ENCODE results near the gene BUD31. TPM values are rescaled to one million over a fixed set of nuclear protein-coding genes. Genes with fewer than 3 reads are reported as not detected.
A peak's percentile ranks its signal among the peaks of the same experiment; 100 is the strongest.

BUD31 gene
- total RNA-seq, 1 donor = 124 TPM

DNA sequence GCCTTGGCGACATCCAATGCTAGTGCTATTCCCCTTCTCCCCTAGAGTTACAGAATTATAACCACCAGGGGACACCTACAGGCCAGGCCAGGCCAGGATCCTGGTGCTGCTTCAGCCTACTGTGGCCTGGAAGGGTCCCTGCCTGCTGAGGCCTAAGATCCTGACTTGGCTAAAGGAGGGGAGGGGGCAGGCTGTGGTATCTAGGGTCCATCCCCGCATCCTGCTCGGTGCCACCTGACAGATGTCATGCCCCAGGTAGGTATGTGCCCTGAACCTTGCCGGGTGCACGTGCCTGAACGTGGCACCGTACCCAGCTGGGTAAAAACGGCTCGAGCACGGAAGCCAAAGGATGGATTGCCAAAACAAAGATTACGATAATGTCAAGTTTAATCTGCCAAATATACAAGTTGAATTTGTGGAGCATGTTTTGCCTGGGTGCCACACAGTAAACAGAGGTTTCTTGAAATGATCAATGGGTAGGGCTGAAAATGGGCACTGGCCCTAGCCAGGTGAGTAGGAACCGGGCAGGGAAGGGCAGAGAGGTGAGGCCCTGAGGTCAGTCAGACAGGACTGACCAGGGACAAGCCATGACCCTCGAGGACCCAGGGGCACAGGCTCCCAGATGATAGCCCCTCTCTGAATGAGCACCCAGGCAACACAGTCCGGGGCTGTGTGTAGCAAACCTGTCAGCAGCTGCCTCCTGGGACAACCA, 13.0 kb upstream of the BUD31 start:
- no peak overlapping the region for H3K4me2 ChIP-seq (ENCODE audit: insufficient read depth, low read length)
- H3K4me3 ChIP-seq (ENCODE audit: insufficient read depth, low read length) = no peak overlapping the region
- H2AFZ ChIP-seq (ENCODE audit: low read length) = no peak overlapping the region
- H3K36me3 ChIP-seq (ENCODE audit: insufficient read depth, low read length) = peaks cover 81% of the 10 kb centered on the region
- no peak overlapping the region for H3K27ac ChIP-seq (ENCODE audit: low read depth, low read length)
- H4K20me1 ChIP-seq (ENCODE audit: insufficient read depth, low read length) = peaks cover 24% of the 10 kb centered on the region
- no peaks in the 10 kb centered on the region for H3K4me1 ChIP-seq (ENCODE audit: insufficient read depth, low read length)
- peaks cover 31% of the 10 kb centered on the region for H3K79me2 ChIP-seq (ENCODE audit: insufficient read depth, low read length)
- H3K27me3 ChIP-seq (ENCODE audit: insufficient read depth, low read length) = no peaks in the 10 kb centered on the region
- peak; percentile 70 for DNase-seq (ENCODE audit: insufficient read length, low spot score, missing footprints)
- TF ChIP-seq, protein P1, sequence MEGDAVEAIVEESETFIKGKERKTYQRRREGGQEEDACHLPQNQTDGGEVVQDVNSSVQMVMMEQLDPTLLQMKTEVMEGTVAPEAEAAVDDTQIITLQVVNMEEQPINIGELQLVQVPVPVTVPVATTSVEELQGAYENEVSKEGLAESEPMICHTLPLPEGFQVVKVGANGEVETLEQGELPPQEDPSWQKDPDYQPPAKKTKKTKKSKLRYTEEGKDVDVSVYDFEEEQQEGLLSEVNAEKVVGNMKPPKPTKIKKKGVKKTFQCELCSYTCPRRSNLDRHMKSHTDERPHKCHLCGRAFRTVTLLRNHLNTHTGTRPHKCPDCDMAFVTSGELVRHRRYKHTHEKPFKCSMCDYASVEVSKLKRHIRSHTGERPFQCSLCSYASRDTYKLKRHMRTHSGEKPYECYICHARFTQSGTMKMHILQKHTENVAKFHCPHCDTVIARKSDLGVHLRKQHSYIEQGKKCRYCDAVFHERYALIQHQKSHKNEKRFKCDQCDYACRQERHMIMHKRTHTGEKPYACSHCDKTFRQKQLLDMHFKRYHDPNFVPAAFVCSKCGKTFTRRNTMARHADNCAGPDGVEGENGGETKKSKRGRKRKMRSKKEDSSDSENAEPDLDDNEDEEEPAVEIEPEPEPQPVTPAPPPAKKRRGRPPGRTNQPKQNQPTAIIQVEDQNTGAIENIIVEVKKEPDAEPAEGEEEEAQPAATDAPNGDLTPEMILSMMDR (IDR thresholded peaks at IDR 0.05; ENCODE audit: extremely low read depth, low read depth, low read length) = no peak
- no peaks in the 10 kb centered on the region for H3K9me3 ChIP-seq (ENCODE audit: low read depth, low read length)

GRCh38 chr7:99396418-99397296, 12.1 kb upstream of the BUD31 start:
- peaks cover 27% of the 10 kb centered on the region for H4K20me1 ChIP-seq (ENCODE audit: insufficient read depth, low read length)
- DNase-seq (ENCODE audit: insufficient read length, low spot score, missing footprints) = peak; percentile 77
- no peak overlapping the region for H3K27ac ChIP-seq (ENCODE audit: low read depth, low read length)
- H3K79me2 ChIP-seq (ENCODE audit: insufficient read depth, low read length) = peaks cover 28% of the 10 kb centered on the region
- H3K9me3 ChIP-seq (ENCODE audit: low read depth, low read length) = no peaks in the 10 kb centered on the region
- H3K4me1 ChIP-seq (ENCODE audit: insufficient read depth, low read length) = no peaks in the 10 kb centered on the region
- no peak overlapping the region for H3K4me2 ChIP-seq (ENCODE audit: insufficient read depth, low read length)
- H3K27me3 ChIP-seq (ENCODE audit: insufficient read depth, low read length) = no peaks in the 10 kb centered on the region
- TF ChIP-seq, protein P1 (IDR thresholded peaks at IDR 0.05; ENCODE audit: extremely low read depth, low read depth, low read length) = no peak
- H2AFZ ChIP-seq (ENCODE audit: low read length) = no peak overlapping the region
- H3K36me3 ChIP-seq (ENCODE audit: insufficient read depth, low read length) = peaks cover 80% of the 10 kb centered on the region
- H3K4me3 ChIP-seq (ENCODE audit: insufficient read depth, low read length) = no peak overlapping the region

DNA sequence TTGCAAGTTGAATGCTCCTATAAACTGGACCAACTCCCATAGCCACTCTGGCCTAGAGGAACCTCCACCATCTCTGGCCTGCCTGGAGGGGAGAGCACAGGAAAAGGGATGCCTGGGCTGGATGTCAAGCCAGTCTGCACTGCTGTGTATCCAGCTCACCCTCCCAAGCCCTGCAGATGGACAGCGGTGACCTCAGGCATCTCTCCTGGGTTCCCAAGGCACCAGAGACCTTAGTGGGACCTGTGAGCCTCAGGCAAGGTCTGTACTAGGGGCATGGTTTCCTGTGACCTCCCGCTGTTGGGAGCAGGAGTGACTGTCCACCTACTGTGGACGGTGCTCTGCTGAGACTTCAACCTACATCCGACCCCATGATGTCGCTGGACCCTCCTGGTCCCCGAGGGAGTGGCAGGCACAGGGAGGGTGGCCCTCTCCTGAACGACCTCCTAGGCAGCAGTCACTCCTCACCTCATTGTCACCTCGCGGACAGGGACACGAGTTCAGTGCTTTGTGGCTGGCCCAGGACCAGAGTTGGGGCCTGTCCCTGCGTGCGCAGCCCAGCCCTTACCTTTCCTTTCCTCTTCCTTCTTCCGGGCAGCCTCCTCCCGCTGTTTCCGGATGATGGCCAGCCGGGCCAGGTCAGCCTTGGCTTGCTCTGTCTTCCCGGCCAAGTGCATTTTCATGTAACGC, 11.3 kb upstream of the BUD31 start:
- H3K9me3 ChIP-seq (ENCODE audit: low read depth, low read length) = no peaks in the 10 kb centered on the region
- no peak overlapping the region for H3K4me2 ChIP-seq (ENCODE audit: insufficient read depth, low read length)
- H3K27me3 ChIP-seq (ENCODE audit: insufficient read depth, low read length) = no peaks in the 10 kb centered on the region
- H3K4me3 ChIP-seq (ENCODE audit: insufficient read depth, low read length) = no peak overlapping the region
- peaks cover 23% of the 10 kb centered on the region for H4K20me1 ChIP-seq (ENCODE audit: insufficient read depth, low read length)
- H2AFZ ChIP-seq (ENCODE audit: low read length) = no peak overlapping the region
- H3K27ac ChIP-seq (ENCODE audit: low read depth, low read length) = no peak overlapping the region
- peaks cover 81% of the 10 kb centered on the region for H3K36me3 ChIP-seq (ENCODE audit: insufficient read depth, low read length)
- DNase-seq (ENCODE audit: insufficient read length, low spot score, missing footprints) = peak; percentile 71
- TF ChIP-seq, protein P1 (IDR thresholded peaks at IDR 0.05; ENCODE audit: extremely low read depth, low read depth, low read length) = no peak
- H3K79me2 ChIP-seq (ENCODE audit: insufficient read depth, low read length) = peaks cover 28% of the 10 kb centered on the region
- no peaks in the 10 kb centered on the region for H3K4me1 ChIP-seq (ENCODE audit: insufficient read depth, low read length)

Measured in osteoblast (primary cell).